Measurements from ENCODE around the gene KMT5C. TPM values are rescaled to one million over a fixed set of nuclear protein-coding genes. Genes with fewer than 3 reads are reported as not detected.

Gene KMT5C
- total and polyA plus RNA-seq, 2 donors (not counting 1 experiment from before 2014, with no cell fraction given) = 22.2 to 23.6 TPM

- peaks cover 0 to 82% (median 36%) of the 10 kb centered on the region in 4 experiments for H3K27me3 ChIP-seq (replicated peaks in 1 of 4; ENCODE audit: control extremely low read depth in 1 of 4, control insufficient read depth in 3 of 4, insufficient read depth in 4 of 4, low read length in 3 of 4)
- CTCF ChIA-PET = interaction anchor here (1.0 kb wide), 1 partner anchor 231 kb away, joined by 3 read pairs; no protein-coding TSS in a partner anchor
- WGBS (ENCODE audit: insufficient coverage) = 44% methylated on average over 22 of the region's 24 CpGs
- no peak overlapping the region for H3K9ac ChIP-seq (ENCODE audit: low read length)
- peaks cover 9% of the 10 kb centered on the region for H3K4me1 Mint-ChIP-seq
- no peaks in the 10 kb centered on the region for H3K36me3 ChIP-seq (replicated peaks in 1 of 2; ENCODE audit: control extremely low read depth in 1 of 2, control insufficient read depth in 1 of 2, extremely low read depth in 1 of 2, insufficient read depth in 2 of 2, low read length in 1 of 2)
- no peak overlapping the region for H3K4me3 Mint-ChIP-seq
- H3K27ac Mint-ChIP-seq = no peak overlapping the region
- no peaks in the 10 kb centered on the region for H4K20me1 ChIP-seq (ENCODE audit: control insufficient read depth, insufficient read depth, low read length, poor library complexity, severe bottlenecking)
- no peak overlapping the region for H3K4me3 ChIP-seq (ENCODE audit: control extremely low read depth in 1 of 5, extremely low read depth in 1 of 5, insufficient read depth in 1 of 5, low read depth in 2 of 5, low read length in 4 of 5)
- no peak for DNase-seq
- no peak overlapping the region for H3K4me2 ChIP-seq (replicated peaks; ENCODE audit: low read depth, low read length, poor library complexity, severe bottlenecking)
- TF ChIP-seq CTCF (IDR thresholded peaks at IDR 0.05) = no peak
- no peaks in the 10 kb centered on the region for H3K9me3 Mint-ChIP-seq (ENCODE audit: insufficient read depth)
- H3K79me2 ChIP-seq (ENCODE audit: control insufficient read depth, insufficient read depth, low read length) = no peaks in the 10 kb centered on the region
- POLR2A ChIA-PET = no interaction called here
- H3K27ac ChIP-seq (ENCODE audit: low read length in 2 of 2) = no peak overlapping the region
- H3K4me1 ChIP-seq (ENCODE audit: control insufficient read depth in 2 of 2, insufficient read depth in 2 of 2, low read length in 2 of 2) = peaks cover 15 to 17% of the 10 kb centered on the region in 2 donors
- ATAC-seq (ENCODE audit: low read depth) = no peak
- peaks cover 0 to 24% (median 0%) of the 10 kb centered on the region in 3 donors for H3K9me3 ChIP-seq (ENCODE audit: control extremely low read depth in 1 of 3, control insufficient read depth in 2 of 3, insufficient read depth in 1 of 3, low read length in 2 of 3)
- H3K27me3 Mint-ChIP-seq = peaks cover 34% of the 10 kb centered on the region
- intact Hi-C loops (cut with micrococcal nuclease) = no loop called here
- no peak overlapping the region for H2AFZ ChIP-seq (ENCODE audit: insufficient read depth, low read depth, low read length, poor library complexity, severe bottlenecking)
Observed at GRCh38 chr19:55372316-55373081, 32.8 kb downstream of the KMT5C start.

- H3K27ac Mint-ChIP-seq = no peak overlapping the region
- H3K27me3 Mint-ChIP-seq = peaks cover 31% of the 10 kb centered on the region
- POLR2A ChIA-PET = no interaction called here
Observed at GRCh38 chr19:55373306-55373992, 33.8 kb downstream of the KMT5C start.

More at GRCh38 chr19:55373306-55373992, 33.8 kb downstream of the KMT5C start:
- Histone ChIP-seq H3K79me2 (ENCODE audit: control insufficient read depth, insufficient read depth, low read length) (no peaks in the 10 kb centered on the region), H3K9me3 (ENCODE audit: control extremely low read depth in 1 of 3, control insufficient read depth in 2 of 3, insufficient read depth in 1 of 3, low read length in 2 of 3) (peaks cover 0 to 21% (median 0%) of the 10 kb centered on the region in 3 donors), H3K27ac (ENCODE audit: low read length in 2 of 2) (no peak overlapping the region), H3K27me3 (replicated peaks in 1 of 4; ENCODE audit: control extremely low read depth in 1 of 4, control insufficient read depth in 3 of 4, insufficient read depth in 4 of 4, low read length in 3 of 4) (peaks cover 0 to 72% (median 30%) of the 10 kb centered on the region in 4 experiments), H4K20me1 (ENCODE audit: control insufficient read depth, insufficient read depth, low read length, poor library complexity, severe bottlenecking) (no peaks in the 10 kb centered on the region), H3K4me1 (ENCODE audit: control insufficient read depth in 2 of 2, insufficient read depth in 2 of 2, low read length in 2 of 2) (peaks cover 15 to 17% of the 10 kb centered on the region in 2 donors), H2AFZ (ENCODE audit: insufficient read depth, low read depth, low read length, poor library complexity, severe bottlenecking) (no peak overlapping the region), H3K4me3 (ENCODE audit: control extremely low read depth in 1 of 5, extremely low read depth in 1 of 5, insufficient read depth in 1 of 5, low read depth in 2 of 5, low read length in 4 of 5) (no peak overlapping the region), H3K9ac (ENCODE audit: low read length) (no peak overlapping the region), H3K36me3 (replicated peaks in 1 of 2; ENCODE audit: control extremely low read depth in 1 of 2, control insufficient read depth in 1 of 2, extremely low read depth in 1 of 2, insufficient read depth in 2 of 2, low read length in 1 of 2) (no peaks in the 10 kb centered on the region), H3K4me2 (replicated peaks; ENCODE audit: low read depth, low read length, poor library complexity, severe bottlenecking) (no peak overlapping the region)
- 61% methylated on average over 9 of the region's 9 CpGs for WGBS (ENCODE audit: insufficient coverage)
- no peaks in the 10 kb centered on the region for H3K9me3 Mint-ChIP-seq (ENCODE audit: insufficient read depth)
- TF ChIP-seq CTCF (IDR thresholded peaks at IDR 0.05) (no peak), EZH2 (IDR thresholded peaks at IDR 0.05; ENCODE audit: borderline replicate concordance, insufficient read depth, low read depth, low read length, poor library complexity, severe bottlenecking) (no peak)
- H3K4me1 Mint-ChIP-seq = peaks cover 9% of the 10 kb centered on the region
- intact Hi-C loops (cut with micrococcal nuclease) = no loop called here
- no peak for DNase-seq
- no peak for ATAC-seq (ENCODE audit: low read depth)
- no peak overlapping the region for H3K4me3 Mint-ChIP-seq
- CTCF ChIA-PET = interaction anchor here (0.9 to 1.0 kb wide), 2 partner anchors 11 to 232 kb away, joined by 3 read pairs; no protein-coding TSS in a partner anchor

Measured in B cell (primary cell).